Stimulated activated CD4-positive, alpha-beta T cell treated with anti-CD3 and anti-CD28 coated beads, Interleukin-2, amount 100 ng/mL, for 24 hours (primary cell): Measurements from ENCODE around the gene RLN1.
A peak's percentile ranks its signal among the peaks of the same experiment; 100 is the strongest.
"Not testable (repeated sequence)": the region's sequence is repeated elsewhere in the genome, so short reads cannot be mapped to it uniquely, and the experiment has no call there.

Experiments used
- DNase-seq, 2 donors: peaks; one replicate each; pipeline ENCODE4 v3.0.0-alpha.2; 2020

Gene RLN1

GRCh38 chr9:5321601-5322000, 18.1 kb downstream of the RLN1 start:
- DNase-seq: not testable (repeated sequence)

GRCh38 chr9:5321058-5321457, 18.6 kb downstream of the RLN1 start:
- DNase-seq: no peak

- not testable (repeated sequence) for DNase-seq
Measured at GRCh38 chr9:5316406-5316805, 23.3 kb downstream of the RLN1 start.

- DNase-seq: no peak
Measured at GRCh38 chr9:5315187-5315923, 24.3 kb downstream of the RLN1 start.

GRCh38 chr9:5310851-5311250, 28.8 kb downstream of the RLN1 start:
- DNase-seq: no peak

GRCh38 chr9:5305741-5306140, 33.9 kb downstream of the RLN1 start:
- DNase-seq: no peak

- peak in 1 of 2 donors; percentile 13 for DNase-seq
Measured at GRCh38 chr9:5303840-5304795, 35.6 kb downstream of the RLN1 start, which contains the start of gene RLN2. TSS of gene RLN2 (minus strand) at chr9:5304716. CDS start at chr9:5304580, 136 bp downstream.

GRCh38 chr9:5301544-5301943, 38.1 kb downstream of the RLN1 start:
- no peak for DNase-seq

GRCh38 chr9:5292141-5292540, 47.5 kb downstream of the RLN1 start:
- no peak for DNase-seq

GRCh38 chr9:5288591-5288990, 51.1 kb downstream of the RLN1 start:
- DNase-seq: no peak

- DNase-seq: no peak
Measured at GRCh38 chr9:5286262-5286661, 53.4 kb downstream of the RLN1 start.
